Measurements from ENCODE around the gene CHRND. TPM values are rescaled to one million over a fixed set of nuclear protein-coding genes. Genes with fewer than 3 reads are reported as not detected.

CHRND gene
- total RNA-seq, 1 donor from 2014 or later: not detected

GRCh38 chr2:232502911-232503808 lies 22.8 kb upstream of the CHRND start:
- peak overlapping the region; percentile 35 for H3K4me3 Mint-ChIP-seq (ENCODE audit: unreplicated experiment)
- Histone ChIP-seq H3K36me3 (ENCODE audit: insufficient read depth, low read length) (no peaks in the 10 kb centered on the region), H3K79me2 (ENCODE audit: insufficient read depth, low read length) (no peaks in the 10 kb centered on the region), H3K9me3 (ENCODE audit: insufficient read depth, low read depth, low read length) (no peaks in the 10 kb centered on the region), H3K4me2 (ENCODE audit: low read length) (peak overlapping the region; percentile 59), H3K9ac (ENCODE audit: low read length) (no peak overlapping the region), H3K27ac (ENCODE audit: low read depth, low read length) (no peak overlapping the region), H2AFZ (ENCODE audit: low read depth, low read length) (peak overlapping the region; percentile 26), H3K4me1 (ENCODE audit: insufficient read depth, low read length) (no peaks in the 10 kb centered on the region), H3K4me3 (ENCODE audit: insufficient read depth, low read depth, low read length) (no peak overlapping the region), H3K27me3 (ENCODE audit: insufficient read depth, low read length) (peaks cover 47% of the 10 kb centered on the region), H4K20me1 (ENCODE audit: insufficient read depth, low read length) (peaks cover 6% of the 10 kb centered on the region)
- H3K36me3 Mint-ChIP-seq (ENCODE audit: low read depth, unreplicated experiment): peaks cover 2% of the 10 kb centered on the region
- no peak overlapping the region for H3K27ac Mint-ChIP-seq (ENCODE audit: unreplicated experiment)
- no peaks in the 10 kb centered on the region for H3K9me3 Mint-ChIP-seq (ENCODE audit: unreplicated experiment)
- TF ChIP-seq EZH2 (IDR thresholded peaks at IDR 0.05; ENCODE audit: insufficient read depth, low read length): peak; percentile 96
- no peak for TF ChIP-seq CTCF (IDR thresholded peaks at IDR 0.05; ENCODE audit: insufficient read depth, low read depth, low read length)
- no peaks in the 10 kb centered on the region for H3K4me1 Mint-ChIP-seq (ENCODE audit: low read depth, unreplicated experiment)
- peaks cover 70% of the 10 kb centered on the region for H3K27me3 Mint-ChIP-seq (ENCODE audit: low read depth, unreplicated experiment)
- FAIRE-seq (no peak), DNase-seq (ENCODE audit: low read depth) (peak; percentile 22)

DNA sequence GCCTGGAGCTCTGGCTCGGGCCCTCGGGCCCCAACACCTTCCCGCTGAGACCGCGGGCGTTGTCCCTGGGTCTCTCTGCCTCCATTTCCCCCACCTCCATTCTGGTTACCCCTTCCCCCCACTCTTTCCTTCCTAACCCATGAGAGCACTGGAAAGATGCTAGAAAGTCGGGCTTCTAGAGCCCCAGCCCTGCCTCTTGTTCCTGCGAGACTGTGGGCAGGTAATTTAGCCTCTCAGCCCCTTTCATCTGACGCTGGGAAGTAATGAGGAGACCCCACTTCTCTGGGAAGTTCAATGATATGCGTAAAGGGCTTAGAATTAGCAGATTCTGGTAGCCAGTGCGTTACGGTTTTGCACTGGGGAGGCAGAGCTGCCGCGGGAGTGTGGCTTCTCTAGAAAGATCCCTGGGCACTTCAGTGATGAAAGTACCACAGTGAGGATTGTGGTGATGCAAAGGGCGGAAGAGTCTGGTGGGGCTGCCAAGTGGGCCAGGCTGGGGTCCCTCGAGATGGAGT lies 22.1 kb upstream of the CHRND start:
- Mint-ChIP-seq H3K4me1 (ENCODE audit: low read depth, unreplicated experiment) (no peaks in the 10 kb centered on the region), H3K36me3 (ENCODE audit: low read depth, unreplicated experiment) (peaks cover 2% of the 10 kb centered on the region), H3K27me3 (ENCODE audit: low read depth, unreplicated experiment) (peaks cover 70% of the 10 kb centered on the region), H3K9me3 (ENCODE audit: unreplicated experiment) (no peaks in the 10 kb centered on the region), H3K27ac (ENCODE audit: unreplicated experiment) (no peak overlapping the region), H3K4me3 (ENCODE audit: unreplicated experiment) (peak overlapping the region; percentile 34)
- TF ChIP-seq EZH2 (IDR thresholded peaks at IDR 0.05; ENCODE audit: insufficient read depth, low read length) (peak; percentile 86), CTCF (IDR thresholded peaks at IDR 0.05; ENCODE audit: insufficient read depth, low read depth, low read length) (no peak)
- Histone ChIP-seq H2AFZ (ENCODE audit: low read depth, low read length) (no peak overlapping the region), H3K9ac (ENCODE audit: low read length) (no peak overlapping the region), H3K36me3 (ENCODE audit: insufficient read depth, low read length) (no peaks in the 10 kb centered on the region), H3K79me2 (ENCODE audit: insufficient read depth, low read length) (no peaks in the 10 kb centered on the region), H3K9me3 (ENCODE audit: insufficient read depth, low read depth, low read length) (no peaks in the 10 kb centered on the region), H4K20me1 (ENCODE audit: insufficient read depth, low read length) (peaks cover 6% of the 10 kb centered on the region), H3K4me3 (ENCODE audit: insufficient read depth, low read depth, low read length) (no peak overlapping the region), H3K4me2 (ENCODE audit: low read length) (no peak overlapping the region), H3K27me3 (ENCODE audit: insufficient read depth, low read length) (peaks cover 47% of the 10 kb centered on the region), H3K4me1 (ENCODE audit: insufficient read depth, low read length) (no peaks in the 10 kb centered on the region), H3K27ac (ENCODE audit: low read depth, low read length) (no peak overlapping the region)
- FAIRE-seq: no peak
- DNase-seq (ENCODE audit: low read depth): no peak

- Mint-ChIP-seq H3K4me3 (ENCODE audit: unreplicated experiment) (no peak overlapping the region), H3K27me3 (ENCODE audit: low read depth, unreplicated experiment) (peaks cover 72% of the 10 kb centered on the region), H3K36me3 (ENCODE audit: low read depth, unreplicated experiment) (peaks cover 2% of the 10 kb centered on the region), H3K27ac (ENCODE audit: unreplicated experiment) (no peak overlapping the region), H3K9me3 (ENCODE audit: unreplicated experiment) (no peaks in the 10 kb centered on the region), H3K4me1 (ENCODE audit: low read depth, unreplicated experiment) (no peaks in the 10 kb centered on the region)
- DNase-seq (ENCODE audit: low read depth): no peak
- Histone ChIP-seq H3K4me2 (ENCODE audit: low read length) (no peak overlapping the region), H4K20me1 (ENCODE audit: insufficient read depth, low read length) (peaks cover 6% of the 10 kb centered on the region), H3K79me2 (ENCODE audit: insufficient read depth, low read length) (no peaks in the 10 kb centered on the region), H3K9me3 (ENCODE audit: insufficient read depth, low read depth, low read length) (no peaks in the 10 kb centered on the region), H3K27ac (ENCODE audit: low read depth, low read length) (no peak overlapping the region), H2AFZ (ENCODE audit: low read depth, low read length) (no peak overlapping the region), H3K4me1 (ENCODE audit: insufficient read depth, low read length) (no peaks in the 10 kb centered on the region), H3K36me3 (ENCODE audit: insufficient read depth, low read length) (no peaks in the 10 kb centered on the region), H3K9ac (ENCODE audit: low read length) (no peak overlapping the region), H3K27me3 (ENCODE audit: insufficient read depth, low read length) (peaks cover 47% of the 10 kb centered on the region), H3K4me3 (ENCODE audit: insufficient read depth, low read depth, low read length) (no peak overlapping the region)
- FAIRE-seq: no peak
- no peak for TF ChIP-seq CTCF (IDR thresholded peaks at IDR 0.05; ENCODE audit: insufficient read depth, low read depth, low read length)
- TF ChIP-seq EZH2 (IDR thresholded peaks at IDR 0.05; ENCODE audit: insufficient read depth, low read length): no peak
Measured at GRCh38 chr2:232504438-232504837, 21.5 kb upstream of the CHRND start.
